Esophagus squamous epithelium (tissue), 4 donors: ENCODE data around the gene LY6G6F.

Experiments
- CTCF ChIP-seq, 6 experiments: fragments of 450-650 bp in 4 of 6; fragments of 200-600 bp in 2 of 6; sonication (generic) in 2 of 6; IDR thresholded peaks; one replicate each; pipeline ENCODE4 v1.5.1; 2016 to 2019; ENCODE audit warnings: antibody characterized with exemption in 6 of 6, mild to moderate bottlenecking in 4 of 6, moderate library complexity in 4 of 6
- POLR2A ChIP-seq, 4 donors: fragments of 450-650 bp; IDR thresholded peaks; one replicate each; pipeline ENCODE4 v1.6.1; 2017; ENCODE audit warnings: antibody characterized with exemption in 4 of 4, mild to moderate bottlenecking in 4 of 4, moderate library complexity in 3 of 4

- TF ChIP-seq CTCF (IDR thresholded peaks at IDR 0.05) (no peak), POLR2A (IDR thresholded peaks at IDR 0.05) (no peak)
Measured at GRCh38 chr6:31663126-31663960, 43.3 kb upstream of the LY6G6F start.
